Astrocyte (in vitro differentiated cells and primary cell): Measurements from ENCODE around the gene LTB. TPM values are rescaled to one million over a fixed set of nuclear protein-coding genes. Genes with fewer than 3 reads are reported as not detected.

Experiments used
- DNase-seq: peaks from one replicate; pipeline ENCODE4 v3.0.0-alpha.2; 2010; ENCODE audit warnings: low read depth
- FAIRE-seq: peaks from 2 replicates; lab custom pipeline; 2011; peaks lifted over from hg19 to GRCh38; lab: Jason Lieb, UNC
- H2AFZ ChIP-seq: 2 replicates; pipeline ENCODE4 v1.6.0; 2012; ENCODE audit warnings: low read depth, low read length, inconsistent platforms
- H3K27ac ChIP-seq: 2 replicates; pipeline ENCODE4 v1.5.1; 2011; ENCODE audit warnings: low read depth, low read length, inconsistent platforms
- H3K27me3 ChIP-seq: 2 replicates; pipeline ENCODE4 v1.6.0; 2011; ENCODE audit warnings: low read length, inconsistent platforms; ENCODE audit not compliant: insufficient read depth
- H3K36me3 ChIP-seq: 2 replicates; pipeline ENCODE4 v1.5.1; 2011; ENCODE audit warnings: low read length, inconsistent platforms; ENCODE audit not compliant: insufficient read depth
- H3K4me1 ChIP-seq: 2 replicates; pipeline ENCODE4 v1.5.1; 2011; ENCODE audit warnings: low read length, inconsistent platforms; ENCODE audit not compliant: insufficient read depth
- H3K4me2 ChIP-seq: 2 replicates; pipeline ENCODE4 v1.6.0; 2012; ENCODE audit warnings: low read length, inconsistent platforms
- H3K4me3 ChIP-seq: 2 replicates; pipeline ENCODE4 v1.5.1; 2011; ENCODE audit warnings: low read depth, mild to moderate bottlenecking, low read length, inconsistent platforms; ENCODE audit not compliant: insufficient read depth
- H3K79me2 ChIP-seq: 2 replicates; pipeline ENCODE4 v1.6.0; 2012; ENCODE audit warnings: mild to moderate bottlenecking, low read length, inconsistent platforms; ENCODE audit not compliant: insufficient read depth
- H3K9ac ChIP-seq: 2 replicates; pipeline ENCODE4 v1.6.0; 2012; ENCODE audit warnings: mild to moderate bottlenecking, low read length, inconsistent platforms
- H3K9me3 ChIP-seq: 2 replicates; pipeline ENCODE4 v1.5.1; 2012; ENCODE audit warnings: low read depth, mild to moderate bottlenecking, low read length, inconsistent platforms; ENCODE audit not compliant: insufficient read depth
- H4K20me1 ChIP-seq: 2 replicates; pipeline ENCODE4 v1.6.0; 2012; ENCODE audit warnings: low read length, inconsistent platforms; ENCODE audit not compliant: insufficient read depth
- H3K27ac Mint-ChIP-seq: one replicate; pipeline ENCODE4 v1.8.0; 2021; ENCODE audit warnings: mild to moderate bottlenecking, mixed read lengths; ENCODE audit not compliant: unreplicated experiment
- H3K27me3 Mint-ChIP-seq: one replicate; pipeline ENCODE4 v1.8.0; 2021; ENCODE audit warnings: low read depth, mixed read lengths; ENCODE audit not compliant: unreplicated experiment
- H3K36me3 Mint-ChIP-seq: one replicate; pipeline ENCODE4 v1.8.0; 2021; ENCODE audit warnings: low read depth, mixed read lengths; ENCODE audit not compliant: unreplicated experiment
- H3K4me1 Mint-ChIP-seq: one replicate; pipeline ENCODE4 v1.8.0; 2021; ENCODE audit warnings: low read depth, mixed read lengths; ENCODE audit not compliant: unreplicated experiment
- H3K4me3 Mint-ChIP-seq: one replicate; pipeline ENCODE4 v1.8.0; 2021; ENCODE audit warnings: mild to moderate bottlenecking, moderate library complexity, mixed read lengths; ENCODE audit not compliant: unreplicated experiment
- H3K9me3 Mint-ChIP-seq: one replicate; pipeline ENCODE4 v1.8.0; 2021; ENCODE audit warnings: mild to moderate bottlenecking, mixed read lengths; ENCODE audit not compliant: unreplicated experiment
- CTCF ChIP-seq: IDR thresholded peaks from 2 replicates; pipeline ENCODE4 v1.5.1; 2011; ENCODE audit warnings: low read depth, mild to moderate bottlenecking, inconsistent platforms, low read length, moderate library complexity; ENCODE audit not compliant: insufficient read depth
- EZH2 ChIP-seq: IDR thresholded peaks from 2 replicates; pipeline ENCODE4 v1.6.1; 2012; ENCODE audit warnings: mild to moderate bottlenecking, low read length, inconsistent platforms; ENCODE audit not compliant: insufficient read depth
- total RNA-seq: library from RNA; stranded (reverse); gene quantifications from 2 replicates; pipeline ENCODE4 v1.2.1, GENCODE V29; 2021

LTB gene
- total RNA-seq, 1 donor from 2014 or later = 0.52 TPM

- no peaks in the 10 kb centered on the region for H3K36me3 Mint-ChIP-seq
- no peak overlapping the region for H3K4me3 Mint-ChIP-seq
- Histone ChIP-seq H3K79me2 (peaks cover 14% of the 10 kb centered on the region), H3K9ac (no peak overlapping the region), H3K4me1 (peaks cover 1% of the 10 kb centered on the region), H3K4me2 (no peak overlapping the region), H3K27me3 (no peaks in the 10 kb centered on the region), H4K20me1 (peaks cover 10% of the 10 kb centered on the region), H3K9me3 (no peaks in the 10 kb centered on the region), H3K27ac (no peak overlapping the region), H3K4me3 (no peak overlapping the region), H2AFZ (no peak overlapping the region), H3K36me3 (no peaks in the 10 kb centered on the region)
- no peak for TF ChIP-seq EZH2
- TF ChIP-seq CTCF = no peak
- no peaks in the 10 kb centered on the region for H3K9me3 Mint-ChIP-seq
- H3K27me3 Mint-ChIP-seq = peaks cover 4% of the 10 kb centered on the region
- no peak overlapping the region for H3K27ac Mint-ChIP-seq
- FAIRE-seq (no peak), DNase-seq (no peak)
- H3K4me1 Mint-ChIP-seq = peaks cover 5% of the 10 kb centered on the region
Observed at GRCh38 chr6:31617010-31617409, 34.8 kb upstream of the LTB start.

- Mint-ChIP-seq H3K4me3 (no peak overlapping the region), H3K27me3 (peaks cover 6% of the 10 kb centered on the region), H3K36me3 (no peaks in the 10 kb centered on the region), H3K4me1 (peaks cover 5% of the 10 kb centered on the region), H3K9me3 (no peaks in the 10 kb centered on the region), H3K27ac (no peak overlapping the region)
- Histone ChIP-seq H3K27me3 (no peaks in the 10 kb centered on the region), H3K27ac (no peak overlapping the region), H3K36me3 (no peaks in the 10 kb centered on the region), H3K9me3 (no peaks in the 10 kb centered on the region), H2AFZ (no peak overlapping the region), H3K4me2 (no peak overlapping the region), H3K4me3 (no peak overlapping the region), H3K4me1 (no peaks in the 10 kb centered on the region), H3K9ac (no peak overlapping the region), H3K79me2 (peaks cover 2% of the 10 kb centered on the region), H4K20me1 (no peaks in the 10 kb centered on the region)
- no peak for TF ChIP-seq EZH2
- TF ChIP-seq CTCF = no peak
- no peak for FAIRE-seq
- no peak for DNase-seq
Observed at GRCh38 chr6:31615748-31616147, 33.5 kb upstream of the LTB start.

GRCh38 chr6:31614684-31615578 is 32.7 kb upstream of the LTB start, which contains the start of gene AIF1:
AIF1 (plus strand) TSS chr6:31615234; CDS start chr6:31615330, 96 bp downstream.
- TF ChIP-seq CTCF = no peak
- no peak for FAIRE-seq
- Histone ChIP-seq H3K79me2 (no peaks in the 10 kb centered on the region), H3K4me1 (no peaks in the 10 kb centered on the region), H3K27ac (no peak within 1 kb of the TSS), H2AFZ (no peak within 1 kb of the TSS), H3K9ac (no peak within 1 kb of the TSS), H3K4me3 (no peak within 1 kb of the TSS), H3K9me3 (no peaks in the 10 kb centered on the region), H3K36me3 (no peaks in the 10 kb centered on the region), H3K27me3 (no peaks in the 10 kb centered on the region), H4K20me1 (no peaks in the 10 kb centered on the region), H3K4me2 (no peak within 1 kb of the TSS)
- Mint-ChIP-seq H3K27me3 (peaks cover 6% of the 10 kb centered on the region), H3K9me3 (no peaks in the 10 kb centered on the region), H3K27ac (no peak within 1 kb of the TSS), H3K36me3 (no peaks in the 10 kb centered on the region), H3K4me3 (no peak within 1 kb of the TSS), H3K4me1 (peaks cover 5% of the 10 kb centered on the region)
- DNase-seq = no peak
